ENCODE results near the gene CDC42EP5.

Gene CDC42EP5

DNA sequence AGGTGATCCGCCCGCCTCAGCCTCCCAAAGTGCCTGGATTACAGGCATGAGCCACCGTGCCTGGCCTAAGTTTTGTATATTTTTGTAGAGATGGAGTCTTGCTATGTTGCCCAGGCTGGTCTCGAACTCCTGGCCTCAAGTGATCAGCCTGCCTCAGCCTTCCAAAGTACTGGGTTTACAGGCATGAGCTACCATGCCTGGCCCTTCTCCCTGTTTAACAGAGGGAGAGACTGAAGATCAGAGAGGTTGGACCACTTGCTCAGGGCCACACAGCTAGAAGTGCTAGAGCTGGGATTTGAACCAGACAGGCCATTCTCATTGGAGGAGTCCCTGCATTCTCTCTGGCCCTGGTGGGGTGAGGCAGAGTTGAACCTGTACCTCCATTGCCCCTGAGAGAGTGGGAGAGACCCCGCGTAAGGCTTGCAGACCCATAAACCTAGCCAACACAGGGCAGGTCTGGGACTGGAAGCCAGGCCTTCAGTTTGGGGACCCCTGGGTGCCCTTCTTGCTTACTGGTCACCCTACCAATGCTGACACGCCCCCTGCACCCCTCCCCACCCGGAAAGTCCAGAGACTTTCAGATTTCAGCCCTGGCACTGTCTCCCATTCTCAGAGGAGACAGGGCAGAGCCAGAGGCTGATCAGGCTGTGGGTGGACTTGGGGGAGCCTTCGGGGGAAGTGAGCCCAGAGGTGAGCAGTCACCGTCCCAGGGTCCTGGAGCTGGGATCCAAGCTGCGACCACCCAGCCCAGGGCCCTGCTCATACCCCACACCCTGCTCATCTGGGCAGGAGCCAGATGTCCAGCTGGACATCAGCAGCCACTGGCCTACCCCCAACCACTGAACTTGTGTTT lies 44.5 kb downstream of the CDC42EP5 start:
- in situ Hi-C loops (cut with HindIII; ENCODE audit: low sequenced_read_pairs): no loop called here

DNA sequence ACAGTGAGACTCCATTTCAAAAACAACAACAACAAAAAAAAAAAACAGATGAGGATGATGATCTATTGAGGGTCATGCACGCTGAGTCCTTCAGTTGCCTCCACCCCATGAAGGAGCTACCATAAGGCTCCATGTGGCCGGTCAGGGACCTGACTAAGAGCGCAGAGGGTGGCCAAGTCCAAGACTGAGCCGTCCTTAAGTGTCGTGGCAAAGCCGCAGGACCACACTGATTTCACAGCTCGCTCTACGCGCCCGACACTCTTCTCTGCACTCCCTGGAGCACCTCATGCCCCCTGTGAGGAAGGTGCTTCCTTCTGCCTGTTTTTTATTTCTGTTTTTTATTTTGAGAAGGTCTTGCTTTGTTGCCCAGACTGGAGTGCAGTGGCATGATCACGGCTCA lies 45.5 kb downstream of the CDC42EP5 start:
- in situ Hi-C loops (cut with HindIII; ENCODE audit: low sequenced_read_pairs): no loop called here

DNA sequence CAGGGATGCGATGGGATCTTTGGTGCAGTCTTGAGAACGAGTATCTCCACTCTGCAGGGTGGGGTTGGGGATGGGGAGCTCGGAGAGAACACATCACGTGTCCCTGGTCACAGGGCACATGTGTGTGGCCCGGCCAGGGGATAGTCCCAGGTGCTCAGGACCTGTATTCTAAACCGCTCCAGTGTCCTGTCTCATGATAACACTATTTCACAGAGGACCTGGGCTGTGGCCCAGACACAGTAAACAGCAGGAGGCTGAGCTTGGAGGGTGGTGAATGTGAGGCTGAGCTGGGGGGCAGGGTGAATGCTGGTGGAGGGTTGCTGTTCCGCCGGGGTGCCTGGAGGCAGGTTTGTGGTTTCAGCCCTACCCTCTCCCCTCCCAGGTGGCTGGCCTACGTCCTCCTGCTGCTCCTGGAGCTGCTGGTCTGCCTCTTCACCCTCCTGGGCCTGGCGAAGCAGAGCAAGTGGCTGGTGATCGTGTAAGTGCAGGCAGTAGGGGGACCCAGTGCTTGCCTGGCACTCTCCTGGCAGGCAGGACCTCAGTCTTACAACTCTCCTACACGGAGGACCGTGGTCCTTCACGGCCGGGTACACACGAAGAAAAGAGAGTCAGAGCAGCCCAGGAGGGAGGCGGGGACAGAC lies 46.7 kb downstream of the CDC42EP5 start:
- in situ Hi-C loops (cut with HindIII; ENCODE audit: low sequenced_read_pairs): no loop called here

DNA sequence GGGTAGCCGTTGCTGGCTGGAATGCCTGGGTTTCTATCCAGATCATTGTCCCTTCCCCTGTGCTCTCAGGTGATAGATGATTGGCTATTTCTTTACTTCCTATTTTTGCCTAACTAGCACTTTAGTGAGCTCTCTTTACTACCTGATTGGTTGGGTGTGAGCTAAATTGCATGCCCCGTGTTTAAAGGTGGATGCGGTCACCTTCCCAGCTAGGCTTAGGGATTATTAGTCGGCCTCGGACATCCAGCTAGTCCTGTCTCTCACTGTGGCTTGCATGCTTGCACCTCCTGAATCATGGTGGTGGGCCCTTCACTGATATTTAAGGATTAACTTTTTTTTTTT lies 47.7 kb downstream of the CDC42EP5 start:
- in situ Hi-C loops (cut with HindIII; ENCODE audit: low sequenced_read_pairs): no loop called here

- in situ Hi-C loops (cut with HindIII; ENCODE audit: low sequenced_read_pairs): no loop called here
These were observed 48.3 kb downstream of the CDC42EP5 start for GRCh38 chr19:54424660-54425381.

- in situ Hi-C loops (cut with HindIII; ENCODE audit: low sequenced_read_pairs): no loop called here
These were observed 48.9 kb downstream of the CDC42EP5 start for GRCh38 chr19:54424201-54424600.

GRCh38 chr19:54422136-54422535 lies 51.0 kb downstream of the CDC42EP5 start:
- in situ Hi-C loops (cut with HindIII; ENCODE audit: low sequenced_read_pairs): no loop called here

GRCh38 chr19:54421521-54421920 lies 51.6 kb downstream of the CDC42EP5 start:
- in situ Hi-C loops (cut with HindIII; ENCODE audit: low sequenced_read_pairs): no loop called here

- in situ Hi-C loops (cut with HindIII; ENCODE audit: low sequenced_read_pairs): no loop called here
These were observed 52.0 kb downstream of the CDC42EP5 start for GRCh38 chr19:54421169-54421516.

- in situ Hi-C loops (cut with HindIII; ENCODE audit: low sequenced_read_pairs): no loop called here
These were observed 52.5 kb downstream of the CDC42EP5 start for GRCh38 chr19:54420383-54421168.

- in situ Hi-C loops (cut with HindIII; ENCODE audit: low sequenced_read_pairs): no loop called here
These were observed 53.1 kb downstream of the CDC42EP5 start for GRCh38 chr19:54420068-54420382.

GRCh38 chr19:54418930-54419800 lies 53.9 kb downstream of the CDC42EP5 start:
- in situ Hi-C loops (cut with HindIII; ENCODE audit: low sequenced_read_pairs): no loop called here

GRCh38 chr19:54418030-54418929 lies 54.8 kb downstream of the CDC42EP5 start:
- in situ Hi-C loops (cut with HindIII; ENCODE audit: low sequenced_read_pairs): no loop called here

- in situ Hi-C loops (cut with HindIII; ENCODE audit: low sequenced_read_pairs): no loop called here
These were observed 56.2 kb downstream of the CDC42EP5 start for GRCh38 chr19:54416695-54417491.

DNA sequence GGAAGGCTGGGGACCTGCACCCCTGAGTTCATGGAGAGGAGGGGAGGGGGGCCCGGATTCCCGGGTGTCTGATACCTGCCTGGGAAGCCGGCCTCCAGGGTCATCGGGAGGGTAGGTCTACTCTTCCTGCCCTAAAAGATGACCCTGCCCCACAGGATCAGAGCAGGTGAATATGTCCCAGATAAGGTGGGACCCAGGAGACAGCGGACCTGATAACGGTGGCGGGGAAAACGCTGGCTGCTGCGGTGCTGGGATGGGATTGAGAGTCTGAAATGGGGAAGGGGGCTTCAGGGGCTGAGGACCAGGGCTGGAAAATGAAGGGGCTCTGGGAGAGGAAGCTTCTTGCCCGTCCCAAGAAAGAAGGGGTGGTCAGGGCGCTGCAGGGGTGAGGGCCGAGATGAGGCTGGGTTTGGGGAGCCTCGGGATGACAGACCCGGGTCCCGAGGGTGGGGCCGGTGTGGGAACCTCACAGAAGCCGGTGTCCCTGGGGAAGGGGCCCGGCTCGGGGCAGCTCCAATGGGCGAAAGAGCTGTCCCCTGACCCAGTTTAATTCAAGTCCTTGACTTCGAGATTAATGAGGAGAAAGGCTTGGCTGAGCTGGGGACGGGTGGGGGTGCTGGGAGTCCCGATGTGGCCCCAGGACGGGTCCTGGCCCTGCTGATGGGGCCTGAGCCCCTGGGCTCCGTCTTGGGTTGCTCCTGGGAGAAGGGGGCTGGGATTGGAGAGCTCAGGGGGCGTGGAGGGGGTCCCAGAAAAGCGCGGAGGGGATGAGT lies 57.0 kb downstream of the CDC42EP5 start:
- in situ Hi-C loops (cut with HindIII; ENCODE audit: low sequenced_read_pairs): no loop called here

- in situ Hi-C loops (cut with HindIII; ENCODE audit: low sequenced_read_pairs): no loop called here
These were observed 57.7 kb downstream of the CDC42EP5 start, which contains the start of gene TTYH1 for GRCh38 chr19:54415208-54415900. Gene TTYH1 (plus strand): TSS chr19:54415464. CDS start chr19:54415553, 89 bp downstream.
